Measurements from ENCODE around the gene OR2T6. TPM values are rescaled to one million over a fixed set of nuclear protein-coding genes. Genes with fewer than 3 reads are reported as not detected.
"Not testable (repeated sequence)": the region's sequence is repeated elsewhere in the genome, so short reads cannot be mapped to it uniquely, and the experiment has no call there.

Gene OR2T6
- total RNA-seq, 1 donor from 2014 or later, result not detected

GRCh38 chr1:248432201-248432600 lies 56.7 kb downstream of the OR2T6 start:
- not testable (repeated sequence) for DNase-seq (ENCODE audit: low read depth in 2 of 2)

DNA sequence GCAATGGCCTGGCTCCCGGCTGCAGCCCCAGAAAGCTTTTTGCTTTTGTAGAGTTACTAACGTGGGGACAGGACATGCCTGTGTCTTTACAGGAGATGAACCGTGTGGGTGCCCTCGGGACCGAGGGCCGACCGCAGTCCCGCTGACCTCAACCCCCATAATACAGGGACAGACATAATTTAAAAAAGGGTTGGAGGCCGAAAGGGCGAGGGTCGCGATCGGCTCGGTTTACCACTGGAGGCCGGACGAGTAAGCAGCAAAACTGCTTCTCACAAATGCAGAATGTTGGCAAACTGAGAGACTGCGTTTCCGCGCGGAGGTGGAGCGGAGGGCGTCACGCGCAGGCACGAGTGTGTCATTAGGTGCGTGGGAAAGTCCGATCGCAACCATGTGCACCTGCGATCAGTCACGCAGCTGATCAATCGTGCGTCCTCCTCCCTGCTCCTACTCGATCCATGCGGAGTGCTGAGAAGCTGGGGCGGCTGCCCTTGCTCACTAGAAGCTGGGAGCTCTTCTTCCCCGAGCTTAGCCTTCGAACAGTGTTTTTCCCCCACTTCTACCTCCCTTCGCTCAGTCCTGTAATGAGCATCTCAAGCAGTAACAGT lies 58.4 kb downstream of the OR2T6 start:
- DNase-seq (ENCODE audit: low read depth in 2 of 2), result not testable (repeated sequence)

- not testable (repeated sequence) for DNase-seq (ENCODE audit: low read depth in 2 of 2)
Measured at GRCh38 chr1:248434913-248435312, 59.4 kb downstream of the OR2T6 start.

GRCh38 chr1:248436303-248436702 lies 60.8 kb downstream of the OR2T6 start:
- not testable (repeated sequence) for DNase-seq (ENCODE audit: low read depth in 2 of 2)

DNA sequence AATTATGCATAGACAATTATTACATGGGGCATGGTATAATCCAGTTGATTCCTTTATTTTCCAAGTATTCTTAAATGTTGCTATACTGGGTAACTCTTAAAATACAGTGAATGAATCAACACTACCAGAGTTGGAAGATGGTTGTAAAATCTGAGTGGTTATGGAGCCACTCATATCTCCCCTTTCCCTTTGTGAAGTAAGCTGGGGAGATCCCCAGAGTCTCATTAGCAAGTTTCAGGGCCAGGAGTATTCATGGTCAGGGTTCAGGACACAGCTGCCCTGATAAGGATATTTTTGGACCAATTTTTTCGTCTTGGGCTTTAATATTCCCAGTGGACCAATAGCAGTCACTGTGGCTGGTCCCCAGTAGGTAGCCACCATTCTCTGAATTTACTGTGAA lies 63.1 kb downstream of the OR2T6 start:
- not testable (repeated sequence) for DNase-seq (ENCODE audit: low read depth in 2 of 2)

GRCh38 chr1:248439283-248439682 lies 63.7 kb downstream of the OR2T6 start:
- not testable (repeated sequence) for DNase-seq (ENCODE audit: low read depth in 2 of 2)

Other genes starting within 250 kb of the OR2T6 start
- gene OR2M5, start 230.6 kb upstream of the OR2T6 start, total RNA-seq, result not detected in 2 replicates
- not detected in 2 replicates for gene OR2M2, start 200.9 kb upstream of the OR2T6 start, total RNA-seq
- gene OR2M3, start 178.5 kb upstream of the OR2T6 start, total RNA-seq, result not detected in 2 replicates
- not detected in 2 replicates for gene OR2M4, start 144.3 kb upstream of the OR2T6 start, total RNA-seq
- gene OR2T33, start 97.8 kb upstream of the OR2T6 start, total RNA-seq, result not detected in 2 replicates
- not detected in 2 replicates for gene OR2T12, start 72.3 kb upstream of the OR2T6 start, total RNA-seq
- not detected in 2 replicates for gene OR2M7, start 51.2 kb upstream of the OR2T6 start, total RNA-seq
- gene OR14C36, start 27.0 kb upstream of the OR2T6 start, total RNA-seq, result not detected in 2 replicates
- not detected in 2 replicates for gene OR2T4, start 14.1 kb upstream of the OR2T6 start, total RNA-seq
- gene OR2T1, start 27.3 kb downstream of the OR2T6 start, total RNA-seq, result not detected in 2 replicates
- not detected in 2 replicates for gene OR2T2, start 69.9 kb downstream of the OR2T6 start, total RNA-seq
- not detected in 2 replicates for gene OR2T3, start 97.6 kb downstream of the OR2T6 start, total RNA-seq
- not detected in 2 replicates for gene OR2T5, start 112.8 kb downstream of the OR2T6 start, total RNA-seq
- not detected in 2 replicates for gene OR2G6, start 132.3 kb downstream of the OR2T6 start, total RNA-seq
- not detected in 2 replicates for gene OR2T29, start 187.0 kb downstream of the OR2T6 start, total RNA-seq
- gene OR2T34, start 199.0 kb downstream of the OR2T6 start, total RNA-seq, result not detected in 2 replicates
- gene OR2T10, start 222.0 kb downstream of the OR2T6 start, total RNA-seq, result not detected in 2 replicates